GM19463 (cell line): ENCODE data around the gene GP1BA.
A peak's percentile ranks its signal among the peaks of the same experiment; 100 is the strongest.

Experiments
- ATAC-seq: cut with Tn5 transposase; IDR thresholded peaks from one replicate; pipeline ENCODE4 v1.9.1; 2021; ENCODE audit warnings: mild to moderate bottlenecking, moderate library complexity; ENCODE audit not compliant: unreplicated experiment

The GP1BA gene

GRCh38 chr17:4937553-4937952 lies 5.5 kb downstream of the GP1BA start:
- no peak for ATAC-seq

GRCh38 chr17:4938069-4938491 lies 6.0 kb downstream of the GP1BA start:
- no peak for ATAC-seq

GRCh38 chr17:4938688-4939545 lies 6.8 kb downstream of the GP1BA start:
- ATAC-seq = no peak

GRCh38 chr17:4939546-4939795 lies 7.4 kb downstream of the GP1BA start:
- no peak for ATAC-seq

DNA sequence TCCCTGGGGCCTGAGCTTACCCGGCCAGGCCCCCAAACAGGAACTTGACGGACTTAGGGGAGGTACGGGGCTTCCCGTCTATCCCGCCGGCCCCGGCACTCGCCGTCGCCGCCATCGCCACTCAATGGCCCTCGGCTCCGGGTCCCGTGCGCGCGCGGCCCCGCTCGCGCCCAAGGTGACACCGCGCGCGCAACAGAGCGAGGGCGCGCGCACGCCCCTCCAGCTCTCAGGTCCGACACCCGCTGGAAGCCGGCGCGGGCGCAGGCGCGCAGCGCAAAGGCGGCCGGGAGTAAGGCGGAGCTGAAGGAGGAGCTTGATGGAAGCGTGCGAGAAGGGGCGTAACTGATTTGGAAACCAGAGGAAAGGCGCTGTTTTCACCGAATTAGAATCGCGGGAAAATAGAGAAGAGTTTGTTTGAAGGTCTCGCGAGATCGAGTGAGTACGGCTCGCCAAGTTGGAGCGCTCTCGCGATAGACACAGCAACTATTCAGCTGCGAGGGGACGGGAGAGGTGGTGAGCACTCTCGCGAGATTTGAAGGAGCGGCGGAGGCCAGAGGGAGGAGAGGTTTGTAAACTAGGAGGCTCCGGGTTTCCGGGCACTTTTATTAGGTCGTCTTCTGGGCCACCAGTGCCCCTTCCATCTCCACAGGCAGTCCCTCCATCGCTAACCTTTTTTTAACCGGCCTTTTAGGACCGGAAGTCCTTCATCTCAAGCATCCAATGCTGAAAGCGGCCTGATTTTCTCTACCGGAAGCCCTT lies 7.9 kb downstream of the GP1BA start, which contains the start of the genes RNF167 and SLC25A11:
RNF167 (plus strand) TSS at position 473 of the 759 bp plus-strand sequence. CDS start 642 bp downstream, outside the sequence.
SLC25A11 (minus strand) TSS at position 251 of the 759 bp plus-strand sequence; CDS start at position 115, 136 bp downstream.
- ATAC-seq = peak; percentile 75

DNA sequence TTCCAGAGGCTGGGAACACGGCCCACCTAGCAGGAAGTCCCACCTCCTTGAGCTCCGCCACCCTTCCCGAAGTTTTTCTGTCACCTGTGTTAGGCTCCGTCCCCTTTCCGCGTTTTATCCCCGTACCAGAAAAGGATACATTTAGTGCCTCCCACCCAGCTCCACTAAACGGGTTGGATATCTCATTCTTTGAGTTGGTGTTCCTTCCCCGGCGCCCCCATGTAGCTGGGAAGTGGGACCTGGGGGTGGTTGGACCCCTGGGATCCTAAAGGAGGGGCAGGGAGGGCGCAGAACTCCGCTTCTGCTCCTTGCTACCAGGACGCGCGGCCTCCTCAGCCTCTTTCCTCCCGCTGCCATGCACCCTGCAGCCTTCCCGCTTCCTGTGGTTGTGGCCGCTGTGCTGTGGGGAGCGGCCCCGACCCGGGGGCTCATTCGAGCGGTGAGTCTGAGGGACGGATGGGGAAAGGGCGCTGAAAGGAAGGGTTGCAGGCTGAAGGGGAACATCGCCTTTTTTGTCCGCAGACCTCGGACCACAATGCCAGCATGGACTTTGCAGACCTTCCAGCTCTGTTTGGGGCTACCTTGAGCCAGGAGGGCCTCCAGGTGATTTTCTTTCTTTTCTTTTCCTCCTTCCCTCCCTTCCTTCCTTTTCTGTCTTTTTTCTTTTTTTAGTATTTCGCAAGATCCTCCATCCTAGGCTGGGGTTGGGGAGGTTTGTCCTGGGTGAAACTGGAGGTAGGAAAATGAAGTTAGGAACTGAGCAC lies 8.7 kb downstream of the GP1BA start:
- ATAC-seq = peak; percentile 14

DNA sequence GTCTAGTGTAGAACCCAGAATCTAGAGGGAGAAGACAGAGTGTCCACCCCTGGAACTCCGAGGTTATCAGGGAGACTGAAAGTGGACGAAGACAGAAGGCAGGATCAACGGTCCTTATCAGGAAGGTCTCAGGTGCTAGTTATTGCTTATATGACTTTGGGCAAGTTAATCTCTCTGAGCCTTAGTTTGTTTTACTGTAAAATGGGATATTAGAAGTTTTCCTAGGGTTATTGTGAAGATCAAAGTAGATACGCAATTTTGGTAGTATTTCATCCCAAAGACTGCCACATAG lies 9.2 kb downstream of the GP1BA start:
- ATAC-seq = no peak

- no peak for ATAC-seq
These were observed 10.9 kb downstream of the GP1BA start for GRCh38 chr17:4942760-4943508.

- ATAC-seq = no peak
These were observed 12.1 kb downstream of the GP1BA start for GRCh38 chr17:4944163-4944553.

DNA sequence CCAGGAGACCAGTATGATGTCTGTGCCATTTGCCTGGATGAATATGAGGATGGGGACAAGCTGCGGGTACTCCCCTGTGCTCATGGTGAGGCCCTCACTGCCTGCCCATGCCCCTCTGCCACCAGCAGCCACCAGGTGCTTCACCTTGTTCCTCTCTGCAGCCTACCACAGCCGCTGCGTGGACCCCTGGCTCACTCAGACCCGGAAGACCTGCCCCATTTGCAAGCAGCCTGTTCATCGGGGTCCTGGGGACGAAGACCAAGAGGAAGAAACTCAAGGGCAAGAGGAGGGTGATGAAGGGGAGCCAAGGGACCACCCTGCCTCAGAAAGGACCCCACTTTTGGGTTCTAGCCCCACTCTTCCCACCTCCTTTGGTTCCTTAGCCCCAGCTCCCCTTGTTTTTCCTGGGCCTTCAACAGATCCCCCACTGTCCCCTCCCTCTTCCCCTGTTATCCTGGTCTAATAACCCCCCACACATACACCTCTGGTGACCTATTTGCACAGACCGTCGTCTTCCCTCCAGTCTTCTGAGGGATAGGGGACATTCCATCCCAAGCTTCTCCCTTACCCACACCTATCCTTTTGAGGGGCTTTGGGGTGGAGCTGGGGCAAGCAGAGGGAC lies 12.6 kb downstream of the GP1BA start:
- no peak for ATAC-seq

DNA sequence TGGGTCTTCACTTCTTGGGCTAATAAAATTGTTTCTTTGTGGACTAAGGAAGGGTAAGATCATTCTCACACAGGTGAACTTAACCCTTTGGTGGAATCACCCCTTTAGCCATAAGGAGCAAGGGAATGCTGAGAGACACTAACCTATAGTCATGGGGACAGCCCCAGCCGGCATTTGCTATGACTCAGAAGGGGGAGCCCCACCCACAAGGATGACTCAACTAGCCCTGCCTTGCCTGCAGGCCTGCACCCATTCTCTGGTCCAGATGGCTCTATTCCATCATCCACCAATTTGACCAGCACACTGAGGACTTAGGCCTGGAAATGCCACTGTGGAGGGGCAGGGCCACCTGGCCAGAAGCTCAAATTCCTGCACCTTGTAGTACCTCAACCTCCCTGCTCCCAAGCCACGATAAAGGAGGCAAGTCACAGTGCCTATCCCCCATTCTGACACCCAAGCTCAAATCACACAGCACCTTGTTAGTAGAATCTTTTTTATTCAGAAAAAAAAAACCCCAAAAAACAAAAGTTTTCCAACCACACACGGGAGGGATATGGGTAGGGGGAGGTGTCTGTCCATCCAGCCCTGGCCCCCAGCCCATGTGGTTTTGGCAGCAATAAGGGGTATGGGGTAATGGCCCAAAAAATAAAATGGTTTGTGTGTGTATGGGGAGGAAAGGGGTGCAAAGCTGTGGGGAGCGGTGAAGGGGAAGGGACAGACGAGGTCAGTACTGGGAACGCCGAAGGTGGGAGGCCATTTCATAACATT lies 13.3 kb downstream of the GP1BA start:
- ATAC-seq = peak; percentile 28

GRCh38 chr17:4945944-4946280 lies 13.8 kb downstream of the GP1BA start:
- no peak for ATAC-seq

GRCh38 chr17:4946312-4946976 lies 14.4 kb downstream of the GP1BA start:
- ATAC-seq = no peak

DNA sequence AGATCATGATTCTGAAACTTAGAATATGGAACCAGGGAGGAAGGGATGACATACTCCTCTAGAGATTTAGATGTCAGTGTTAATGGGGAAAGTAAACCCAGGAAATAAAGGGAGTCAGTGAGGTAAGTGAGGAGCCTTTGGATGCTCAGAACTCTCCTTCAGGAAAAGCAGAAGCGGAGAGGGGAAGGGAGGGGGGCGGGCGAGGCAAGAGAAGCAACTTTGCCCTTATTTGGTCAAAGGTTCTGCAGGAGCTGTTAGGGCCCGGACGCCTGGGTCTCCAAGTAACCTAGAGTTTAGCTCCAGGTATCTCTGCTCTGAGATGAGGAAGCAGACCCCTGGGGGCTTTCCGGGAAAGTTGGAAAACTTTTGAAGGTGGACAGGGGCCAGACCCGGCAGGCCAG lies 14.9 kb downstream of the GP1BA start:
- ATAC-seq = no peak

DNA sequence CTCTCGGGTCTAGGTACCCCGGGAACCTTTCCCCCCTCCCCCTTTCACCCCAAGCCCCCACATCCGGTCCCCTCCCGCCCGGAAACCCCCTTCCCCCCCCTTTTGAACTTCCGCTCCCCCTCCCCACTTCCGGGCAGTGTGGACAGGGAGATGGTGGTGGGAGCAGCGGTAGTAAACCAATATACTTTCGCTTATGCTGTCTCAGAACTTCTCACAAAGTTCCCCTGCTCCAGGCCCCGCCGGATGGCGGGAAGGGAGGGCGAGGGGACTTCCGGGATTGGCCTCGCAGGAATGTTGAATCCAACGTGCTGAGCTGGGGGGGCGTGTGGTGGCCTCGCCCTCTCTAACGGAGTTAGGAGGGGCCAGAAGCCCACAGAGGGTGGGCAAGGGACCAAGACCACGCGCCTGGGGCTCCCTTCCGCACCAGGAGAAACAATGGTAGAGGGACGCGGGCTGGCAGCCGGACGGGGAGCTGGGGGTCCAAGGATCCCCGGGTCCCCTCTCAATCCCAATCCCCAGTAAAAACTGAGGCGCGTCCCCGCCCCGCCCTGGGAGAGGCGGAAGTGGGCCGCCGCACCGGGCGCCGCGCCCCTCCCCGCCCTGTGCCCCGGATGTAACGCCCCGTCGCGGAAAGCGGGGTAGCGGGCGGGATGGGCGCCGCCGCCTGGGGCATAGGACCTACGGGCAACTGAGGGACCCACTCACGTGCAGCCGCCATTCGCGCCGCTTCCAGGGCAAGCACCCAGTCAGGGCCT lies 15.5 kb downstream of the GP1BA start:
- no peak for ATAC-seq

DNA sequence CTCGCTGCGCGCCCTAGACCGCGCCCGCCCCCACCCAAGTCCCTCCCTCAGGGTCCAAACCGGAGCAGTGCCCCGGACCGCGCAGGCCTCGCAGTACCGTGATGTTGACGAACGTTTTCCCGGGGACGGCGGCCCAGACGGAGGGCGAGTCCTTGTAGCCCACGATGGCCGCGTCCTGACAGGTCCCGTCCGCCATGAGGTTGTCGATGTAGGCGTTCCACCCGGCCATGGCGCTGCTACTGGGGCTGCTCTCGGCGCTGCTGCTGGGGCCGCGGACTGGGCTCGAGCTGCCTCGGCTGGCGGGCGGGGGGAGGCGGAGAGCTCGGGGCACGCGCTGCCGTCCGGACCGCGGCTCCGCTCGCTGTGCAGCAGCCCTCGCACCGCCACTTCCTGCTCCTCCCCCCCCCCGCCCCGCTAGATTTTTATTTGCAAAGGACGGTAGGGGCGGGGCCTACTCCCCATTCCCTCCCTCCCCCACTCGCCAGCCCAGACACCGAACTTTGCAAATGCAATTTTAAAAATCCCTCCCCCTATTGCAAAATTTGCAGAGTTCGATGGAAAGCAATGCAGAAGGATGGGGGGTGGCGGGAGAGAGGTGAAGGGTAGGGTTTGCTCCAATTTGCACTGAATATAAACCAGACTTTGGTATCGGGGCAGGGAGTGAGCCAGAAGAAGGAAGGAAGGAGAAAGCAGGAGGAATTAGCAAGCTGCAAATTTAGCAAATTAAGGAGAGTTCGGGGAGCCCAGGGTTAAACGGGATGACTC lies 16.3 kb downstream of the GP1BA start, which contains the start of gene PFN1:
PFN1 (minus strand) TSS at position 365 of the 765 bp plus-strand sequence; CDS start at position 229, 136 bp downstream.
- ATAC-seq = no peak

DNA sequence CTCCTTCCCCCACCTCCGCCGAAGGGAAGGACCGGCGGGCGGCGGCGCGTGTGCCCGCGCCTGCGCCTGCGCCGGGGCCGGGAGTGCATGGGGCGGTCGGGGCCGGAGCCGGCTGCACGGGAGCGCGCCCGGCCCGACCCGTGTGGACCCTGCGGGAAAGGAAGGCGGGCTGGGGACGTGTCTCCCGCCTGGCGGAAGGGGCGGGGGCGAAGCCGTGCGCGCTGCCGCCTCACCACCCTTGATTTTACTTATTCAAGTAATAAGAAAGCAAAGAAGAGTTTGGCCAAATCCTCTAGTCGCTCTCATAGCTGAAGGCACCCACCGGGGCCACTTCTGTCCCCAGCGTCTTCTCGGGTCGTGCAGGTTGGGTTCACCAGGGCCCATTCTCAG lies 16.8 kb downstream of the GP1BA start:
- ATAC-seq = peak; percentile 34
